IMR-90 (cell line): Measurements from ENCODE around the gene ARL14EPL. TPM values are rescaled to one million over a fixed set of nuclear protein-coding genes. Genes with fewer than 3 reads are reported as not detected.

Experiments
- ATAC-seq: fragments of 200-7000 bp; cut with Tn5 transposase; 2 replicates; pipeline ENCODE4 v1.9.1; 2020; ENCODE audit warnings: low read depth, mild to moderate bottlenecking, moderate library complexity
- BruUV-seq: library from RNA; stranded (reverse); fragments of 400-500 nt; replicated peaks from 2 replicates; lab custom pipeline; 2021; lab: Mats Ljungman, UMichigan
- CTCF ChIA-PET: fragments of 300-600 bp; formaldehyde crosslinking; extraction: SDS; loops from one replicate; lab custom pipeline; 2021; ENCODE audit warnings: antibody characterized with exemption; lab: Yijun Ruan, JAX
- POLR2A ChIA-PET: fragments of 300-600 bp; sonication (Branson Sonifier 250); formaldehyde crosslinking; loops from one replicate; lab custom pipeline; 2022; ENCODE audit warnings: antibody characterized with exemption; ENCODE audit not compliant: unreplicated experiment; lab: Charles Lee
- DNase-seq: peaks from one replicate; pipeline ENCODE4 v3.0.0; 2013
- H2AFZ ChIP-seq: replicated peaks from 2 replicates; pipeline ENCODE3; 2013; ENCODE audit warnings: low read length, mild to moderate bottlenecking; ENCODE audit not compliant: poor library complexity
- H2AK5ac ChIP-seq: 2 replicates; pipeline ENCODE4 v1.6.1; 2013; ENCODE audit warnings: low read depth, low read length, inconsistent platforms
- H2AK9ac ChIP-seq: replicated peaks from 2 replicates; pipeline ENCODE3; 2013; ENCODE audit warnings: mild to moderate bottlenecking, low read depth, low read length, moderate library complexity; ENCODE audit not compliant: poor library complexity
- H2BK120ac ChIP-seq: 2 replicates; pipeline ENCODE4 v1.6.1; 2013; ENCODE audit warnings: low read depth, low read length, inconsistent platforms
- H2BK15ac ChIP-seq: 3 replicates; pipeline ENCODE4 v1.6.1; 2013; ENCODE audit warnings: low read depth, low read length, inconsistent platforms
- H2BK20ac ChIP-seq: 2 replicates; pipeline ENCODE4 v1.6.1; 2013; ENCODE audit warnings: low read depth, mild to moderate bottlenecking, inconsistent platforms, low read length, moderate library complexity
- H2BK5ac ChIP-seq: 2 replicates; pipeline ENCODE4 v1.6.1; 2013; ENCODE audit warnings: mild to moderate bottlenecking, low read depth, low read length, inconsistent platforms; ENCODE audit not compliant: poor library complexity, severe bottlenecking
- H3K14ac ChIP-seq: replicated peaks from 2 replicates; pipeline ENCODE4 v1.6.1; 2013; ENCODE audit warnings: low read depth, low read length, inconsistent platforms
- H3K18ac ChIP-seq: 2 replicates; pipeline ENCODE4 v1.6.1; 2013; ENCODE audit warnings: low read depth, low read length, control low read depth
- H3K23ac ChIP-seq: 2 replicates; pipeline ENCODE4 v1.6.1; 2013; ENCODE audit warnings: low read depth, low read length, inconsistent platforms
- H3K27ac ChIP-seq: 2 replicates; pipeline ENCODE4 v1.5.1; 2013; ENCODE audit warnings: mild to moderate bottlenecking, control low read depth, low read length; ENCODE audit not compliant: insufficient read depth
- H3K27me3 ChIP-seq: 2 replicates; pipeline ENCODE4 v1.6.1; 2013; ENCODE audit warnings: low read length; ENCODE audit not compliant: control insufficient read depth, insufficient read depth
- H3K36me3 ChIP-seq: 2 replicates; pipeline ENCODE4 v1.6.1; 2013; ENCODE audit warnings: low read length, mixed read lengths; ENCODE audit not compliant: control insufficient read depth, insufficient read depth
- H3K4ac ChIP-seq: 2 replicates; pipeline ENCODE4 v1.6.1; 2013; ENCODE audit warnings: low read depth, low read length, inconsistent platforms
- H3K4me1 ChIP-seq: 2 replicates; pipeline ENCODE4 v1.6.1; 2013; ENCODE audit warnings: low read length, mixed read lengths; ENCODE audit not compliant: control insufficient read depth, insufficient read depth
- H3K4me2 ChIP-seq: 2 replicates; pipeline ENCODE4 v1.6.1; 2013; ENCODE audit warnings: low read depth, mild to moderate bottlenecking, control low read depth, low read length, moderate library complexity
- H3K4me3 ChIP-seq: 2 replicates; pipeline ENCODE4 v1.5.1; 2013; ENCODE audit warnings: low read depth, mild to moderate bottlenecking, control low read depth, low read length, moderate library complexity; ENCODE audit not compliant: insufficient read depth
- H3K56ac ChIP-seq: 2 replicates; pipeline ENCODE4 v1.6.1; 2013; ENCODE audit warnings: low read length, inconsistent platforms; ENCODE audit not compliant: insufficient read depth; ENCODE audit errors: extremely low read depth
- H3K79me1 ChIP-seq, 2 experiments: 2 replicates each; pipeline ENCODE4 v1.6.1; 2013; ENCODE audit warnings: low read length in 2 of 2, inconsistent platforms in 1 of 2, low read depth in 1 of 2
- H3K9ac ChIP-seq: 2 replicates; pipeline ENCODE4 v1.6.1; 2013; ENCODE audit warnings: low read depth, low read length, control low read depth
- H3K9me1 ChIP-seq: 2 replicates; pipeline ENCODE4 v1.6.1; 2013; ENCODE audit warnings: low read length, inconsistent platforms; ENCODE audit not compliant: insufficient read depth
- H3K9me3 ChIP-seq: 2 replicates; pipeline ENCODE4 v1.6.1; 2013; ENCODE audit warnings: low read length; ENCODE audit not compliant: control insufficient read depth, insufficient read depth
- H4K20me1 ChIP-seq: 2 replicates; pipeline ENCODE4 v1.6.1; 2013; ENCODE audit warnings: low read length, inconsistent platforms; ENCODE audit not compliant: insufficient read depth
- H4K5ac ChIP-seq: 2 replicates; pipeline ENCODE4 v1.6.1; 2013; ENCODE audit warnings: mild to moderate bottlenecking, low read depth, low read length, control low read depth
- H4K8ac ChIP-seq, 2 experiments: 2 replicates each; pipeline ENCODE4 v1.6.1; 2013; ENCODE audit warnings: low read depth in 2 of 2, low read length in 2 of 2, control low read depth in 1 of 2, inconsistent platforms in 1 of 2
- H4K91ac ChIP-seq: 2 replicates; pipeline ENCODE4 v1.6.1; 2013; ENCODE audit warnings: low read depth, low read length, inconsistent platforms; ENCODE audit not compliant: insufficient read depth
- CTCF ChIP-seq: conservative IDR thresholded peaks from 2 replicates; pipeline ENCODE4 v1.5.1; 2012; ENCODE audit warnings: mild to moderate bottlenecking, low read depth, low read length, improper control_type of control experiment
- FOS ChIP-seq: fragments of 150-350 bp; IDR thresholded peaks from 2 replicates; pipeline ENCODE4 v1.6.1; 2016; ENCODE audit warnings: low read depth, low read length
- RAD21 ChIP-seq: IDR thresholded peaks from 2 replicates; pipeline ENCODE4 v1.6.1; 2012; ENCODE audit warnings: low read length, improper control_type of control experiment
- SMC3 ChIP-seq: fragments of 150-350 bp; IDR thresholded peaks from 2 replicates; pipeline ENCODE4 v1.6.1; 2016; ENCODE audit warnings: low read depth, mild to moderate bottlenecking, antibody characterized with exemption, low read length, moderate library complexity
- WGBS, 2 experiments: methylation state at CpG; one replicate each; pipeline versions ENCODE4 v1.1.5 to v1.1.7; 2013; ENCODE audit warnings: missing lambda C conversion rate in 2 of 2; ENCODE audit not compliant: insufficient read length in 1 of 2; ENCODE audit errors: extremely low coverage in 2 of 2; 5-methylcytosine and 5-hydroxymethylcytosine counted together
- dilution Hi-C: fragments of 300-500 bp; cut with HindIII; formaldehyde crosslinking; loops from one replicate; pipeline ENCODE4 v1.14.3; 2018; ENCODE audit warnings: low sequenced_read_pairs; ENCODE audit not compliant: unreplicated experiment
- in situ Hi-C: fragments of 300-500 bp; cut with MboI; formaldehyde crosslinking; loops from 3 replicates; pipeline ENCODE4 v1.14.3; 2019; ENCODE audit warnings: low sequenced_read_pairs, inconsistent platforms, mixed read lengths
- intact Hi-C: fragments of 100-400 bp; cut with micrococcal nuclease; formaldehyde crosslinking; loops from 2 replicates; pipeline ENCODE4 v1.10.0; 2022
- polyA plus RNA-seq, 3 experiments: library from polyadenylated mRNA; depleted of rRNA; stranded (reverse); fragments of >200 nt; gene quantifications; 2 replicates each; pipeline ENCODE4 v1.2.3, GENCODE V29; 2012; ENCODE audit warnings: low replicate concordance in 1 of 3
- total RNA-seq: library from RNA; depleted of rRNA; stranded (reverse); fragments of >200 nt; gene quantifications from 2 replicates; pipeline ENCODE4 v1.2.3, GENCODE V29; 2012

The ARL14EPL gene
- total and polyA plus RNA-seq, 2 of the 4 experiments (the other 2 are of a cell fraction) = not detected

- H2BK15ac ChIP-seq = no peak overlapping the region
- H3K56ac ChIP-seq = no peak overlapping the region
- H3K9me3 ChIP-seq = no peaks in the 10 kb centered on the region
- no peak overlapping the region for H2AFZ ChIP-seq
- no peak overlapping the region for H4K5ac ChIP-seq
- H2BK120ac ChIP-seq = no peak overlapping the region
- H3K4ac ChIP-seq = no peak overlapping the region
- H3K9ac ChIP-seq = no peak overlapping the region
- H3K14ac ChIP-seq = no peak overlapping the region
- no peak overlapping the region for H4K8ac ChIP-seq
- intact Hi-C loops = no loop called here
- no peak overlapping the region for H4K91ac ChIP-seq
- H4K20me1 ChIP-seq = no peaks in the 10 kb centered on the region
- DNase-seq (no peak), ATAC-seq (no peak)
- no peak overlapping the region for H3K27ac ChIP-seq
- H3K18ac ChIP-seq = no peak overlapping the region
- 94% methylated on average over 2 of the region's 3 CpGs; no CpG with 5 or more reads in 1 of the 2 experiments for WGBS, 2 experiments
- H2BK20ac ChIP-seq = no peak overlapping the region
- no peaks in the 10 kb centered on the region for H3K79me1 ChIP-seq
- no peak overlapping the region for H2BK5ac ChIP-seq
- H3K4me2 ChIP-seq = no peak overlapping the region
- no TSS peak for BruUV-seq
- CTCF ChIA-PET = interaction anchor here (0.6 kb wide), 1 partner anchor 1541 kb away, joined by 4 read pairs; no protein-coding TSS in a partner anchor
- dilution Hi-C loops = no loop called here
- no peak overlapping the region for H2AK5ac ChIP-seq
- no peak for TF ChIP-seq FOS
- TF ChIP-seq CTCF = peak; percentile 25; the same call in 1 of the 2 replicates
- 0 out of 2 replicates have a peak, but pooled peaks have one; percentile 17 for TF ChIP-seq SMC3
- TF ChIP-seq RAD21 = 0 out of 2 replicates have a peak, but pooled peaks have one; percentile 14
- peaks cover 7% of the 10 kb centered on the region; the same call in 1 of the 2 replicates for H3K27me3 ChIP-seq
- no peak overlapping the region for H2AK9ac ChIP-seq
- no peaks in the 10 kb centered on the region for H3K9me1 ChIP-seq
- no peaks in the 10 kb centered on the region for H3K36me3 ChIP-seq
- in situ Hi-C loops = no loop called here
- POLR2A ChIA-PET = no interaction called here
- no peak overlapping the region for H3K4me3 ChIP-seq
- H3K4me1 ChIP-seq = no peaks in the 10 kb centered on the region
- no peak overlapping the region for H3K23ac ChIP-seq
Observed at GRCh38 chr5:116037236-116037822, 5.1 kb downstream of the ARL14EPL start.
